PC-3 (cell line): ENCODE results near the gene ATP6V1F.

ENCODE experiments used
- CTCF ChIP-seq: fragments of 300-600 bp; sonication (generic); conservative IDR thresholded peaks from 2 replicates; pipeline ENCODE4 v1.5.1; 2017; ENCODE audit warnings: antibody characterized with exemption, low read depth, mild to moderate bottlenecking, low read length
- EZH2 ChIP-seq: fragments of 300-600 bp; sonication (generic); IDR thresholded peaks from one replicate; pipeline ENCODE4 v1.6.1; 2017; ENCODE audit warnings: antibody characterized with exemption, mild to moderate bottlenecking, low read length; ENCODE audit not compliant: unreplicated experiment
- EZH2phosphoT487 ChIP-seq: fragments of 300-600 bp; sonication (generic); IDR thresholded peaks from 2 replicates; pipeline ENCODE4 v1.6.1; 2018; ENCODE audit warnings: mild to moderate bottlenecking, antibody characterized with exemption, low read length, borderline replicate concordance

GRCh38 chr7:128830231-128831177, 32.2 kb upstream of the ATP6V1F start, which contains the start of gene FLNC:
- TF ChIP-seq CTCF (no peak), EZH2 (no peak), EZH2phosphoT487 (no peak)
